ENCODE results near the gene SLC9A3.

SLC9A3 gene

DNA sequence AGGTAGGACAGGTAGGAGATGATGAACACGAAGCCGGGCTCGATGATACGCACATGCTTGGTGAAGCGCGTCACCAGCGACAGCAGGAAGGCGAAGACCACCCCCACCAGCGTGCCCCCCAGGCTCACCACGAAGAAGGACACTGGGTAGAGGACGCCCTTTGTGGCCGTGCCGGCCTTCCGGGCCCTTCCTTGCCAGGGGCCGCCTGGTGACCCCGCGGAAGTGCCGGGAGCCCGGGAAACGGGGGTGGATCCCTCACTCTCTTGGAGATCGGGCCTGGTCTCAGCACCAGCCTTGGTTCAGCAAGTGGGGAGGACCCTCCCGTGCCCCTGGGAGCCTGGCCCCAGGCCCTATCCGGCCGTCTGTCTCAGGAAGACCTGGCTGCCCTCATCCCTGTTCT lies 39.7 kb downstream of the SLC9A3 start:
- Histone ChIP-seq H3K36me3 (ENCODE audit: control insufficient read depth in 1 of 2, insufficient read depth in 2 of 2, low read length in 2 of 2) (no peaks in the 10 kb centered on the region), H3K27me3 (ENCODE audit: insufficient read depth, low read length) (no peaks in the 10 kb centered on the region), H2AFZ (ENCODE audit: insufficient read depth, low read length, poor library complexity) (no peak overlapping the region), H3K14ac (ENCODE audit: low read length) (no peak overlapping the region), H4K91ac (ENCODE audit: low read depth, low read length) (no peak overlapping the region), H3K18ac (ENCODE audit: low read length) (no peak overlapping the region), H3K9ac (ENCODE audit: low read length) (no peak overlapping the region), H2AK5ac (ENCODE audit: low read length) (no peak overlapping the region), H3K4me2 (ENCODE audit: low read length) (no peak overlapping the region), H3K79me2 (ENCODE audit: control insufficient read depth, insufficient read depth, low read length, poor library complexity) (no peaks in the 10 kb centered on the region), H3K79me1 (ENCODE audit: low read length) (no peaks in the 10 kb centered on the region), H3K23ac (ENCODE audit: low read length) (no peak overlapping the region), H3K9me3 (ENCODE audit: insufficient read depth, low read depth, low read length) (no peaks in the 10 kb centered on the region), H2BK12ac (ENCODE audit: low read length) (no peak overlapping the region), H3K4me1 (ENCODE audit: control insufficient read depth in 1 of 2, insufficient read depth in 2 of 2, low read length in 2 of 2) (no peaks in the 10 kb centered on the region), H3K27ac (ENCODE audit: low read depth, low read length) (no peak overlapping the region), H2BK5ac (ENCODE audit: low read depth, low read length, poor library complexity) (no peak overlapping the region), H4K12ac (ENCODE audit: low read depth, low read length) (no peak overlapping the region), H2BK120ac (ENCODE audit: insufficient read depth, low read length, poor library complexity) (no peak overlapping the region), H3K4me3 (ENCODE audit: low read depth, low read length) (no peak overlapping the region), H3K4ac (ENCODE audit: low read depth, low read length) (no peak overlapping the region), H4K8ac (ENCODE audit: low read depth, low read length) (no peak overlapping the region)
- WGBS (ENCODE audit: extremely low coverage, insufficient coverage, insufficient read length), result no CpG with 5 or more reads among the region's 24 CpGs
- DNase-seq, result no peak

DNA sequence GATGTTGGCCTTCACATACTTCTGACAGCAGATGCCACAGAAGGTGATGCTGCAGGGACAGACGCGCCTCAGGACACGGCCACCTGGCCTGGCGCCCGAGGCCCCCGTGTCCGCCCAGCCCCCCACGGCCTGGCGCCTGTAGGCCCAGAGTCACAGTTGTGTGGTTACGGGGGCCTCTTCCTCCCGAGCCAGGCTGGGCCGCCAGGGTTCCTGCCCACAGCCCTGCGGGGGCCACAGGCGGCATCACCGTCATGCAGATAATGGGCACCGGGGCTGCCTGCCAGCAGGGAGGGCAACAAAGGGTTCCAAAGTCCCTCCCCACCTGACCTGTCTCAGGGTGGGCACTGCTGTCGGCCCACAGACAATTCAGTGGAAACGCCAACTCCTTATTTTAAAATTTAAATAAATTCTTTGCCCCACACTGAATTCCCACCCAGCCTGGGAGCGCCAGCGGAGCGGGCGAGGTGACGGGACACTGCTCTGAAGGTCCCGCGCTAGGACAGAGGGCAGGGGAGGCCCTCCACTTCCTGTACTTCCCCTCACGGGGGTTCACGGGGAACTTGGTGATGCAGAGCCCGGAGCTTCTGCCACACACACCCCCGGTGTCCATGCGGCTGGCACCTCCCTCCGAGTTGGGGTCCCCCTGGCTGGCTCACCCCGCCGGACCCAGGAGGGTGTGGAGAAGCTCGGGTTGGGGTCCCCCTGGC lies 40.7 kb downstream of the SLC9A3 start:
- no peak overlapping the region for H4K91ac ChIP-seq (ENCODE audit: low read depth, low read length)
- no peak overlapping the region for H2BK120ac ChIP-seq (ENCODE audit: insufficient read depth, low read length, poor library complexity)
- H3K14ac ChIP-seq (ENCODE audit: low read length), result no peak overlapping the region
- no peak overlapping the region for H3K18ac ChIP-seq (ENCODE audit: low read length)
- no peak overlapping the region for H3K9ac ChIP-seq (ENCODE audit: low read length)
- H3K27ac ChIP-seq (ENCODE audit: low read depth, low read length), result no peak overlapping the region
- no peak overlapping the region for H3K4me3 ChIP-seq (ENCODE audit: low read depth, low read length)
- no peak overlapping the region for H2AFZ ChIP-seq (ENCODE audit: insufficient read depth, low read length, poor library complexity)
- H3K4me1 ChIP-seq (ENCODE audit: control insufficient read depth in 1 of 2, insufficient read depth in 2 of 2, low read length in 2 of 2), result no peaks in the 10 kb centered on the region
- no peak overlapping the region for H4K8ac ChIP-seq (ENCODE audit: low read depth, low read length)
- H3K4ac ChIP-seq (ENCODE audit: low read depth, low read length), result no peak overlapping the region
- no peaks in the 10 kb centered on the region for H3K27me3 ChIP-seq (ENCODE audit: insufficient read depth, low read length)
- no peak for DNase-seq
- H2AK5ac ChIP-seq (ENCODE audit: low read length), result no peak overlapping the region
- no peak overlapping the region for H2BK5ac ChIP-seq (ENCODE audit: low read depth, low read length, poor library complexity)
- H3K79me2 ChIP-seq (ENCODE audit: control insufficient read depth, insufficient read depth, low read length, poor library complexity), result no peaks in the 10 kb centered on the region
- H3K36me3 ChIP-seq (ENCODE audit: control insufficient read depth in 1 of 2, insufficient read depth in 2 of 2, low read length in 2 of 2), result no peaks in the 10 kb centered on the region
- no peak overlapping the region for H3K23ac ChIP-seq (ENCODE audit: low read length)
- no peak overlapping the region for H4K12ac ChIP-seq (ENCODE audit: low read depth, low read length)
- no peaks in the 10 kb centered on the region for H3K79me1 ChIP-seq (ENCODE audit: low read length)
- no peak overlapping the region for H2BK12ac ChIP-seq (ENCODE audit: low read length)
- WGBS (ENCODE audit: extremely low coverage, insufficient coverage, insufficient read length), result no CpG with 5 or more reads among the region's 34 CpGs
- no peaks in the 10 kb centered on the region for H3K9me3 ChIP-seq (ENCODE audit: insufficient read depth, low read depth, low read length)
- H3K4me2 ChIP-seq (ENCODE audit: low read length), result no peak overlapping the region

GRCh38 chr5:483011-483410 lies 41.2 kb downstream of the SLC9A3 start:
- H3K9ac ChIP-seq (ENCODE audit: low read length), result no peak overlapping the region
- no peak overlapping the region for H3K4me3 ChIP-seq (ENCODE audit: low read depth, low read length)
- no peaks in the 10 kb centered on the region for H3K27me3 ChIP-seq (ENCODE audit: insufficient read depth, low read length)
- H3K23ac ChIP-seq (ENCODE audit: low read length), result no peak overlapping the region
- H3K18ac ChIP-seq (ENCODE audit: low read length), result no peak overlapping the region
- no peak overlapping the region for H2BK120ac ChIP-seq (ENCODE audit: insufficient read depth, low read length, poor library complexity)
- no peaks in the 10 kb centered on the region for H3K79me1 ChIP-seq (ENCODE audit: low read length)
- H4K8ac ChIP-seq (ENCODE audit: low read depth, low read length), result no peak overlapping the region
- H4K91ac ChIP-seq (ENCODE audit: low read depth, low read length), result no peak overlapping the region
- DNase-seq, result no peak
- no peaks in the 10 kb centered on the region for H3K4me1 ChIP-seq (ENCODE audit: control insufficient read depth in 1 of 2, insufficient read depth in 2 of 2, low read length in 2 of 2)
- H2BK5ac ChIP-seq (ENCODE audit: low read depth, low read length, poor library complexity), result no peak overlapping the region
- no peak overlapping the region for H3K27ac ChIP-seq (ENCODE audit: low read depth, low read length)
- no peak overlapping the region for H3K4ac ChIP-seq (ENCODE audit: low read depth, low read length)
- H2BK12ac ChIP-seq (ENCODE audit: low read length), result no peak overlapping the region
- H3K36me3 ChIP-seq (ENCODE audit: control insufficient read depth in 1 of 2, insufficient read depth in 2 of 2, low read length in 2 of 2), result no peaks in the 10 kb centered on the region
- no peaks in the 10 kb centered on the region for H3K9me3 ChIP-seq (ENCODE audit: insufficient read depth, low read depth, low read length)
- no peak overlapping the region for H4K12ac ChIP-seq (ENCODE audit: low read depth, low read length)
- no peak overlapping the region for H3K4me2 ChIP-seq (ENCODE audit: low read length)
- no peaks in the 10 kb centered on the region for H3K79me2 ChIP-seq (ENCODE audit: control insufficient read depth, insufficient read depth, low read length, poor library complexity)
- H2AK5ac ChIP-seq (ENCODE audit: low read length), result no peak overlapping the region
- no CpG with 5 or more reads among the region's 26 CpGs for WGBS (ENCODE audit: extremely low coverage, insufficient coverage, insufficient read length)
- no peak overlapping the region for H2AFZ ChIP-seq (ENCODE audit: insufficient read depth, low read length, poor library complexity)
- no peak overlapping the region for H3K14ac ChIP-seq (ENCODE audit: low read length)

- no peak overlapping the region for H3K23ac ChIP-seq (ENCODE audit: low read length)
- no peaks in the 10 kb centered on the region for H3K9me3 ChIP-seq (ENCODE audit: insufficient read depth, low read depth, low read length)
- no peak overlapping the region for H3K14ac ChIP-seq (ENCODE audit: low read length)
- H4K12ac ChIP-seq (ENCODE audit: low read depth, low read length), result no peak overlapping the region
- no peak overlapping the region for H3K18ac ChIP-seq (ENCODE audit: low read length)
- H2AFZ ChIP-seq (ENCODE audit: insufficient read depth, low read length, poor library complexity), result no peak overlapping the region
- H2AK5ac ChIP-seq (ENCODE audit: low read length), result no peak overlapping the region
- WGBS (ENCODE audit: extremely low coverage, insufficient coverage, insufficient read length), result no CpG with 5 or more reads among the region's 27 CpGs
- no peak overlapping the region for H3K4ac ChIP-seq (ENCODE audit: low read depth, low read length)
- H3K27ac ChIP-seq (ENCODE audit: low read depth, low read length), result no peak overlapping the region
- no peak overlapping the region for H2BK5ac ChIP-seq (ENCODE audit: low read depth, low read length, poor library complexity)
- H4K91ac ChIP-seq (ENCODE audit: low read depth, low read length), result no peak overlapping the region
- DNase-seq, result no peak
- no peaks in the 10 kb centered on the region for H3K4me1 ChIP-seq (ENCODE audit: control insufficient read depth in 1 of 2, insufficient read depth in 2 of 2, low read length in 2 of 2)
- H2BK120ac ChIP-seq (ENCODE audit: insufficient read depth, low read length, poor library complexity), result no peak overlapping the region
- no peak overlapping the region for H3K4me2 ChIP-seq (ENCODE audit: low read length)
- H3K9ac ChIP-seq (ENCODE audit: low read length), result no peak overlapping the region
- no peaks in the 10 kb centered on the region for H3K27me3 ChIP-seq (ENCODE audit: insufficient read depth, low read length)
- H3K79me2 ChIP-seq (ENCODE audit: control insufficient read depth, insufficient read depth, low read length, poor library complexity), result no peaks in the 10 kb centered on the region
- H3K4me3 ChIP-seq (ENCODE audit: low read depth, low read length), result no peak overlapping the region
- H3K36me3 ChIP-seq (ENCODE audit: control insufficient read depth in 1 of 2, insufficient read depth in 2 of 2, low read length in 2 of 2), result no peaks in the 10 kb centered on the region
- no peaks in the 10 kb centered on the region for H3K79me1 ChIP-seq (ENCODE audit: low read length)
- no peak overlapping the region for H2BK12ac ChIP-seq (ENCODE audit: low read length)
- H4K8ac ChIP-seq (ENCODE audit: low read depth, low read length), result no peak overlapping the region
These were observed 41.7 kb downstream of the SLC9A3 start for GRCh38 chr5:482506-482905.
